GM21786 (cell line): Measurements from ENCODE around the gene FOXE1.

Experiments used
- ATAC-seq: cut with Tn5 transposase; IDR thresholded peaks from one replicate; pipeline ENCODE4 v1.9.1; 2021; ENCODE audit not compliant: unreplicated experiment

FOXE1 gene

GRCh38 chr9:97864396-97864795 is 11.4 kb downstream of the FOXE1 start:
- no peak for ATAC-seq

GRCh38 chr9:97866300-97866699 is 13.3 kb downstream of the FOXE1 start:
- ATAC-seq = no peak

- peak; percentile 60 for ATAC-seq
These were observed 13.8 kb downstream of the FOXE1 start for GRCh38 chr9:97866848-97867247.

GRCh38 chr9:97868859-97869258 is 15.8 kb downstream of the FOXE1 start:
- no peak for ATAC-seq

GRCh38 chr9:97873425-97873824 is 20.4 kb downstream of the FOXE1 start:
- ATAC-seq = no peak

GRCh38 chr9:97873882-97874281 is 20.9 kb downstream of the FOXE1 start:
- ATAC-seq = no peak

GRCh38 chr9:97874624-97875023 is 21.6 kb downstream of the FOXE1 start:
- ATAC-seq = no peak

GRCh38 chr9:97875111-97875510 is 22.1 kb downstream of the FOXE1 start:
- ATAC-seq = no peak

GRCh38 chr9:97876061-97876460 is 23.0 kb downstream of the FOXE1 start:
- ATAC-seq = no peak

- ATAC-seq = no peak
These were observed 27.3 kb downstream of the FOXE1 start for GRCh38 chr9:97880336-97880735.

GRCh38 chr9:97889941-97890887 is 37.2 kb downstream of the FOXE1 start:
- ATAC-seq = no peak

GRCh38 chr9:97891736-97892135 is 38.7 kb downstream of the FOXE1 start:
- no peak for ATAC-seq

GRCh38 chr9:97892421-97892820 is 39.4 kb downstream of the FOXE1 start:
- no peak for ATAC-seq

GRCh38 chr9:97895211-97895610 is 42.2 kb downstream of the FOXE1 start:
- ATAC-seq = no peak

GRCh38 chr9:97895695-97896332 is 42.8 kb downstream of the FOXE1 start:
- no peak for ATAC-seq

- no peak for ATAC-seq
These were observed 47.2 kb downstream of the FOXE1 start for GRCh38 chr9:97900103-97900737.

- ATAC-seq = no peak
These were observed 47.9 kb downstream of the FOXE1 start for GRCh38 chr9:97900738-97901565.

- ATAC-seq = no peak
These were observed 50.2 kb downstream of the FOXE1 start for GRCh38 chr9:97903177-97903576.

- no peak for ATAC-seq
These were observed 51.7 kb downstream of the FOXE1 start for GRCh38 chr9:97904725-97905124.

GRCh38 chr9:97905228-97905627 is 52.2 kb downstream of the FOXE1 start:
- ATAC-seq = no peak
